HG03571 (cell line): ENCODE measurements around the gene RSPH1.
"Not testable (repeated sequence)": the region's sequence is repeated elsewhere in the genome, so short reads cannot be mapped to it uniquely, and the experiment has no call there.

Source experiments
- ATAC-seq: cut with Tn5 transposase; IDR thresholded peaks from one replicate; pipeline ENCODE4 v1.9.1; 2021; ENCODE audit not compliant: unreplicated experiment

The RSPH1 gene

GRCh38 chr21:42489006-42489563 is 6.9 kb downstream of the RSPH1 start:
- no peak for ATAC-seq

- no peak for ATAC-seq
These were observed 9.5 kb downstream of the RSPH1 start for GRCh38 chr21:42486531-42486930.

GRCh38 chr21:42486072-42486471 is 10.0 kb downstream of the RSPH1 start:
- no peak for ATAC-seq

- no peak for ATAC-seq
These were observed 11.1 kb downstream of the RSPH1 start for GRCh38 chr21:42484966-42485365.

- no peak for ATAC-seq
These were observed 14.9 kb downstream of the RSPH1 start for GRCh38 chr21:42481169-42481568.

GRCh38 chr21:42480736-42481135 is 15.3 kb downstream of the RSPH1 start:
- ATAC-seq, result no peak

GRCh38 chr21:42479582-42479981 is 16.4 kb downstream of the RSPH1 start:
- no peak for ATAC-seq

- ATAC-seq, result no peak
These were observed 17.5 kb downstream of the RSPH1 start for GRCh38 chr21:42478504-42478903.

- no peak for ATAC-seq
These were observed 19.4 kb downstream of the RSPH1 start for GRCh38 chr21:42476388-42477331.

- no peak for ATAC-seq
These were observed 20.3 kb downstream of the RSPH1 start for GRCh38 chr21:42475526-42476387.

GRCh38 chr21:42475036-42475435 is 21.0 kb downstream of the RSPH1 start:
- no peak for ATAC-seq

- ATAC-seq, result no peak
These were observed 21.8 kb downstream of the RSPH1 start for GRCh38 chr21:42474043-42474831.

- ATAC-seq, result no peak
These were observed 22.5 kb downstream of the RSPH1 start for GRCh38 chr21:42473498-42474042.

GRCh38 chr21:42472521-42472920 is 23.5 kb downstream of the RSPH1 start:
- no peak for ATAC-seq

- no peak for ATAC-seq
These were observed 24.2 kb downstream of the RSPH1 start for GRCh38 chr21:42471716-42472330.

GRCh38 chr21:42471206-42471605 is 24.8 kb downstream of the RSPH1 start:
- no peak for ATAC-seq

- ATAC-seq, result not testable (repeated sequence)
These were observed 26.3 kb downstream of the RSPH1 start for GRCh38 chr21:42469726-42470125.

- no peak for ATAC-seq
These were observed 26.8 kb downstream of the RSPH1 start for GRCh38 chr21:42469272-42469671.

GRCh38 chr21:42468491-42469131 is 27.4 kb downstream of the RSPH1 start:
- ATAC-seq, result no peak
